ENCODE results near the gene GRAP2.

- TF ChIP-seq EZH2 (optimal IDR thresholded peaks at IDR 0.05; ENCODE audit: low read depth, low read length), result no peak
- no peak for TF ChIP-seq CTCF (IDR thresholded peaks at IDR 0.05; ENCODE audit: low read length)
Observed at GRCh38 chr22:39990686-39991085, 89.8 kb downstream of the GRAP2 start.
